SK-N-SH treated with all-trans-retinoic acid at 6 μM for 48 hours (cell line): ENCODE results near the gene TMEM79.

Experiments used
- ARNTL ChIP-seq: fragments of 450-650 bp; formaldehyde crosslinking; IDR thresholded peaks from 2 replicates; pipeline ENCODE4 v1.5.0; 2020; ENCODE audit warnings: low read depth, mild to moderate bottlenecking, moderate library complexity, borderline replicate concordance
- BACH2 ChIP-seq: fragments of 250-450 bp; sonication (Bioruptor Pico); IDR thresholded peaks from 2 replicates; pipeline ENCODE4 v1.9.0; 2021; ENCODE audit warnings: mild to moderate bottlenecking, borderline replicate concordance
- CSRNP3 ChIP-seq: fragments of 250-450 bp; sonication (Bioruptor Pico); IDR thresholded peaks from 2 replicates; pipeline ENCODE4 v1.5.1; 2021; ENCODE audit warnings: mild to moderate bottlenecking, moderate library complexity
- ESRRG ChIP-seq: fragments of 250-450 bp; sonication (Bioruptor Pico); IDR thresholded peaks from 2 replicates; pipeline ENCODE4 v1.6.1; 2021; ENCODE audit warnings: mild to moderate bottlenecking
- GLIS3 ChIP-seq: fragments of 250-450 bp; sonication (Bioruptor Pico); IDR thresholded peaks from 2 replicates; pipeline ENCODE4 v1.5.0; 2020; ENCODE audit warnings: mild to moderate bottlenecking, moderate library complexity
- OSR1 ChIP-seq: fragments of 250-450 bp; sonication (Bioruptor Pico); IDR thresholded peaks from 2 replicates; pipeline ENCODE4 v1.8.0; 2022; ENCODE audit warnings: moderate library complexity, mild to moderate bottlenecking, inconsistent platforms
- PATZ1 ChIP-seq: fragments of 250-450 bp; sonication (Bioruptor Pico); IDR thresholded peaks from 2 replicates; pipeline ENCODE4 v1.8.0; 2020; ENCODE audit warnings: mild to moderate bottlenecking, moderate library complexity, borderline replicate concordance
- POU6F1 ChIP-seq: fragments of 250-450 bp; sonication (Bioruptor Pico); IDR thresholded peaks from 2 replicates; pipeline ENCODE4 v1.8.0; 2021; ENCODE audit warnings: low read depth, mild to moderate bottlenecking, moderate library complexity, borderline replicate concordance
- TOX ChIP-seq: fragments of 250-450 bp; sonication (Bioruptor Pico); IDR thresholded peaks from 2 replicates; pipeline ENCODE4 v1.8.0; 2021; ENCODE audit warnings: mild to moderate bottlenecking, moderate library complexity, borderline replicate concordance
- ZFP3 ChIP-seq: fragments of 250-450 bp; sonication (Bioruptor Pico); IDR thresholded peaks from 2 replicates; pipeline ENCODE4 v1.5.0; 2020; ENCODE audit warnings: mild to moderate bottlenecking, moderate library complexity
- ZFP30 ChIP-seq: fragments of 450-650 bp; formaldehyde crosslinking; IDR thresholded peaks from 2 replicates; pipeline ENCODE4 v1.5.0; 2022; ENCODE audit warnings: mild to moderate bottlenecking, moderate library complexity
- ZNF8 ChIP-seq: fragments of 450-650 bp; formaldehyde crosslinking; IDR thresholded peaks from 2 replicates; pipeline ENCODE4 v1.5.0; 2020; ENCODE audit warnings: mild to moderate bottlenecking, moderate library complexity
- TF ChIP-seq, protein P1 (sequence below): fragments of 250-450 bp; sonication (Bioruptor Pico); IDR thresholded peaks from 2 replicates; pipeline ENCODE4 v1.5.0; 2020; ENCODE audit warnings: mild to moderate bottlenecking, moderate library complexity

DNA sequence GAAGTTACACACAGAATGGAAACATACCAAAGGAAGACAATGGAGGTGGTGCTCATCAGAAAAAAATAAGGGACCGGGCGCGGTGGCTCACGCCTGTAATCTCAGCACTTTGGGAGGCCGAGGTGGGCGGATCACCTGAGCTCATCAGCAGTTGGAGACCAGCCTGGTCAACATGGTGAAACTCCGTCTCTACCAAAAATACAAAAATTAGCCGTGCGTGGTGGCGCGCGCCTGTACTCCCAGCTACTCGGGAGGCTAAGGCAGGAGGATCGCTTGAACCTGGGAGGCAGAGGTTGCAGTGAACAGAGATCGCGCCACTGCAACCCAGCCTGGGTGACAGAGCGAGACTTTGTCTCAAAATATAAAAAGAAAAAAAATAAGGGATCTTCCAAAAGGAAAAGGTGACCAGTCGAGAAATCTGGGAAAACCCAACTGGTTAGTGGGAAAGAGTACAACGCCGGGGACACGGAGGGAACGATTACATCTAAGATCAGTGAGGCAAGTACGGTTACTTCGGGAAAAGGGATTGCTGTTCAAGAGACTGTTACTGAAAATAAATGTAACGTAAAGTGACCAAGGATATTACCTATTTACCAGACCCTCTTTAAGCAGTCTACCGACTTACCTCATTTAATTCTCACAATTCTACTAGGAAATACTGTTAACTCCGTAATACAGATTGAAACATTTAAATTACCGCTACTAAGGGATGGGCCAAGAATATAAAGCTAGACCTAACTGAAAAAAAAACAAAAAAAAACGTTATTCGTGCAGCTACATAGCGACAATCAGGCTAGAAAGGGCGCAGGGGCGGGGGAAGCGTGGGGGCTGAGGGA, 53.1 kb downstream of the TMEM79 start:
- no peak for TF ChIP-seq ZFP3 (CRISPR knock-in tag)
- no peak for TF ChIP-seq ZNF8 (CRISPR knock-in tag)
- TF ChIP-seq CSRNP3 (CRISPR knock-in tag) = no peak
- TF ChIP-seq, protein P1, sequence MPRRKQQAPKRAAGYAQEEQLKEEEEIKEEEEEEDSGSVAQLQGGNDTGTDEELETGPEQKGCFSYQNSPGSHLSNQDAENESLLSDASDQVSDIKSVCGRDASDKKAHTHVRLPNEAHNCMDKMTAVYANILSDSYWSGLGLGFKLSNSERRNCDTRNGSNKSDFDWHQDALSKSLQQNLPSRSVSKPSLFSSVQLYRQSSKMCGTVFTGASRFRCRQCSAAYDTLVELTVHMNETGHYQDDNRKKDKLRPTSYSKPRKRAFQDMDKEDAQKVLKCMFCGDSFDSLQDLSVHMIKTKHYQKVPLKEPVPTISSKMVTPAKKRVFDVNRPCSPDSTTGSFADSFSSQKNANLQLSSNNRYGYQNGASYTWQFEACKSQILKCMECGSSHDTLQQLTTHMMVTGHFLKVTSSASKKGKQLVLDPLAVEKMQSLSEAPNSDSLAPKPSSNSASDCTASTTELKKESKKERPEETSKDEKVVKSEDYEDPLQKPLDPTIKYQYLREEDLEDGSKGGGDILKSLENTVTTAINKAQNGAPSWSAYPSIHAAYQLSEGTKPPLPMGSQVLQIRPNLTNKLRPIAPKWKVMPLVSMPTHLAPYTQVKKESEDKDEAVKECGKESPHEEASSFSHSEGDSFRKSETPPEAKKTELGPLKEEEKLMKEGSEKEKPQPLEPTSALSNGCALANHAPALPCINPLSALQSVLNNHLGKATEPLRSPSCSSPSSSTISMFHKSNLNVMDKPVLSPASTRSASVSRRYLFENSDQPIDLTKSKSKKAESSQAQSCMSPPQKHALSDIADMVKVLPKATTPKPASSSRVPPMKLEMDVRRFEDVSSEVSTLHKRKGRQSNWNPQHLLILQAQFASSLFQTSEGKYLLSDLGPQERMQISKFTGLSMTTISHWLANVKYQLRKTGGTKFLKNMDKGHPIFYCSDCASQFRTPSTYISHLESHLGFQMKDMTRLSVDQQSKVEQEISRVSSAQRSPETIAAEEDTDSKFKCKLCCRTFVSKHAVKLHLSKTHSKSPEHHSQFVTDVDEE (CRISPR knock-in tag) = no peak
- TF ChIP-seq ZFP30 (CRISPR knock-in tag) = no peak
- TF ChIP-seq GLIS3 (CRISPR knock-in tag) = no peak; the same call in 1 of the 2 replicates
- TF ChIP-seq TOX (CRISPR knock-in tag) = no peak
- no peak for TF ChIP-seq POU6F1 (CRISPR knock-in tag)
- TF ChIP-seq PATZ1 = no peak
- TF ChIP-seq ARNTL = no peak
- no peak for TF ChIP-seq ESRRG (CRISPR knock-in tag)
- TF ChIP-seq BACH2 (CRISPR knock-in tag) = no peak
- TF ChIP-seq OSR1 (CRISPR knock-in tag) = no peak
